HG02588 (cell line): ENCODE measurements around the gene BRF1.

ENCODE experiments used
- ATAC-seq: cut with Tn5 transposase; IDR thresholded peaks from one replicate; pipeline ENCODE4 v1.9.1; 2021; ENCODE audit warnings: mild to moderate bottlenecking, moderate library complexity; ENCODE audit not compliant: unreplicated experiment

Gene BRF1

DNA sequence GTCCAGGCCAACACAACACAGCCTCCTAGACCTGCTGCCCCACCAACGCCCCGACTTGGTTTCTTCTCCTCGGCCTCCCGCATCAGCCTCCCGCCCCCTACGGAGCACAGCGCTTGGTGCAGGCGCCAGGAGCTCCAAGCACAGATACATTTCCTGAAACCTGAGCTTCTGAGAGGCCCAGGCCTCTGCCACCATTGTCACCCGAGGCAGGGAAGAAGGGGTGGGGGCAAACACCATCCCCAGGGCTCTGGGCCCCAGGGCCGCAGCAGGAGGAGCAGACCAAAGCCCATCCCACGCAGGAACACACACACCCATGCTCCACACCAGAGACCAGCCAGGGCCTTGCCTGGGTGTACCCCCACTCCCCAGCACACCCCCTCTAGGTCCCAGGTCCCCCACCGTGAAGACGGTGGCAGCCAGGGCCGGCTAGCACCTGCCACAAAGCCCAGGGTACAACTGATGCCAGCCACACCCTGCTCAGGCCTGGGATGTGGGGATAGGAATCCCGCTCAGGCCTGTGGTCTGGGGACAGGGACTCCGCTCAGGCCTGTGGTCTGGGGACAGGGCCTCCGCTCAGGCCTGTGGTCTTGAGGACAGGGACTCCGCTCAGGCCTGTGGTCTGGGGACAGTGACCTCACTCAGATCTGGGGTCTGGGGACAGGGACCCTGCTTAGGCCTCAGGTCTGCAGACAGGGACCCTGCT is 137.6 kb downstream of the BRF1 start:
- ATAC-seq = no peak

DNA sequence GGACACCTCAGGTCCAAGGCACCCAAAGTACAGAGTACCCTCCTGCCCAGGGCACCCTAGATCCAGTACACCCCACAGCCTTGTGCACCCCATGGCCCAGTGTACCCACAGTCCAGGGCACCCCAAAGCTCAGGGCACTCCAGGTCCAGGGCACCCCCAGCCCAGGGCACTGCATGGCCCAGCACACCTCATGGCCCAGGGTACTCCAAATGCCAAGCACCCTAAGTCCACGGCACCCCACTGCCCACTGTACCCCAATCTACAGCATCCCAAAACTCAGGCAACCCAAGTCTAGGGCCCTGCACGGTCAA is 138.2 kb downstream of the BRF1 start:
- ATAC-seq = no peak

DNA sequence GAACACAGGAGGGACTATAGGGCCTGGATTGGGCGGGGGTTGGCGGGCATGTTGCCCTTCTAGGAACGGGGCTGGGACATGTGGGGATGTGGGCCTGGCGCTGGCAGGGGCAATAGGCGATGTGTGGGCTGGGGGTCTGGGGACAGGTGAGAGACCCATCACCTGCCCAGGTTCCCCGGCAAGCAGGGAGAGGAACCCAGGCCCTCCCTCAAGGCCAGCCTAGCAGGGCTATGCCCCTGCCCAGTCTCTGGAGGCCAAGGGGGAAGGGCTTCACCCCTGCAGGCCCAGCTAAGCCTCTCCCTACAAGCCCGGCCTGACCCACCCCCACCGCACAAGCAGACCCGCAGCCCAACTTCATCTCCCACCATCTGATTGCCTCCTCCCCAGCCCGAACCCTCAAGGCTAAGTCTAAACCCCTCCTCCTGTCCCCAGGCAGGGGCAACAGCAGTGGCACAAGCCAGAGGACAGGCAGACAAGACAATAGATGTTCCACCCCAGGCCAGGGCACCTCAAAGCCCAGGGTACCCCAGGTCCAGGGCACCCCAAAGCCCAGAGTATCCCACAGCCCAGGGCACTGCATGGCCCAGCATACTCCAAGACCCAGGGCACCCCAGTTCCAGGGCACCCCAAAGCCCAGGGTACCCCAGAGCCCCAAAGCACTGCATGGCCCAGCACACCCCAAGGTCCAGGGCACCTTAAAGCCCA is 138.7 kb downstream of the BRF1 start:
- ATAC-seq = no peak

DNA sequence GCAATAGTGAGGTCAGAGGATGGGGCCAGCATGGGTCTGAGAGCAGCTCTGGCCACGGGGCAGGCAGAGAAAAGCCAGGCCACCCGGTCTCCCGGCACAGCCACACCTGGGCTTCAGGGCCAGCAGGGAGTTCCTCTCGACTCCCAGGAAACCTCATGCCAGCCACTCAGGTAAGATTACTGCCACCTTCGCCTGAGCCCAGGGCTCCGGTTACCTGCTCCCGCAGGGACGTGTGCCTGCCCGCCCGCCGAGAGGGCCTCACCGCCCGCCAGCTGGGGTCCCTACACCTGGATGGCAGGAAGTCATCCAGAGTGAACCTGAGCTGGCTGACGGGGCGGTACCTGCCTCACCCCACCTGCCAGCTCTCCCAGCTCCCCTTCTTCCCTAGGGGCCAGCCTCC is 139.5 kb downstream of the BRF1 start:
- ATAC-seq = no peak

DNA sequence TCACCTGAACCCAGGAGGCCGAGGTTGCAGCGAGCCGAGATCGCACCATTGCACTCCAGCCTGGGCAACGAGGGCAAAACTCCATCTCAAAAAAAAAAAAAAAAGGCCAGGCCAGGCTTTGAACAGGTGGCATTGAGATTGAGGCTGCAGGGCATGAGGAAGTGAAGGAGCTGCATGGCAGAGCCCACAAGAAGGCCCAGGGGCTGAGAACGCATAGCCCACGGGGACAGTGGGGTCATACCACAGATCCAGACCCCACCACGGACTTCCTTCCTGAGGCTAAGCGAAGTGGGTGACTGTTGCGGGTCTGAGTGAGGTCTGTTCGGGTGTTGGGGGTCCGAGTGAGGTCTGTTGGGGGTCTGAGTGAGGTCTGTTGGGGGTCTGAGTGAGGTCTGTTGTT is 140.0 kb downstream of the BRF1 start:
- ATAC-seq = no peak

DNA sequence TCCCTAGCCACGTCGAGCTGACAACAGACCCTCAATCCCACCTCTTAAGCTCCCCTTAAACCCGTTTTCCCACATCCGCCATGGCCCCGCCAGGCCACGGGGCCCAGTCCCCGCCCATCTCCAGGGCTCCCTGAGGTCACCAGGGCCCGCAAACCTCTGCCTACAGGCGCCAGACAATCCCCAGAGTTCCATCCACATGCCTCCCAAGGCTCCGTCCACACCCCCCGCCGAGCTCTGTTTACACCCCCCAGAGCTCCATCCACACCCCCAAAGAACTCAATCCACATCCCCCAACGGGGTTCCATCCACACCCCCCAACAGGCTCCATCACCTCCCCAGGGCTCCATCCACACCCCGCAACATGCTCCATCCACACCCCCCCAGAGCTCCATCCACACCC is 141.5 kb downstream of the BRF1 start:
- ATAC-seq = no peak
